Measurements from ENCODE around the gene RPTOR. TPM values are rescaled to one million over a fixed set of nuclear protein-coding genes. Genes with fewer than 3 reads are reported as not detected.

Gene RPTOR
- polyA plus RNA-seq, 1 donor (not counting 4 experiments of a cell fraction or from before 2014, with no cell fraction given), result 4.0 TPM

DNA sequence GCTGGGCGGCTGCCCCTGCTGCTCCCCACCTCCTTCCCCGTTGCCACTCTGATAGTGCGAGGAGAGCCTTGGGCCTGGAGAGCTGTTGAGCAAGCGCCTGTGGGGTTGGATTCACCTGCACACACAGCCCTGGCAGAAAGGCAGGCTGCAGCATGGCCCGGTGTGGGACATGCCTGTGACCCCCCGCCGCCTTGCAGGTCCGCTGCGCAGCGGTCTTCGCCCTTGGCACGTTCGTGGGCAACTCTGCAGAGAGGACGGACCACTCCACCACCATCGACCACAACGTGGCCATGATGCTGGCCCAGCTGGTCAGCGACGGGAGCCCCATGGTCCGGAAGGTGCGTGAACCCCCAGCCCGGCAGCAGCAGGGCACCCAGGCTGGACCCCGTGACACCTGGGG, 340.2 kb downstream of the RPTOR start:
- TF ChIP-seq EZH2 (IDR thresholded peaks at IDR 0.05; ENCODE audit: low read length), result no peak
- TF ChIP-seq, protein P1, sequence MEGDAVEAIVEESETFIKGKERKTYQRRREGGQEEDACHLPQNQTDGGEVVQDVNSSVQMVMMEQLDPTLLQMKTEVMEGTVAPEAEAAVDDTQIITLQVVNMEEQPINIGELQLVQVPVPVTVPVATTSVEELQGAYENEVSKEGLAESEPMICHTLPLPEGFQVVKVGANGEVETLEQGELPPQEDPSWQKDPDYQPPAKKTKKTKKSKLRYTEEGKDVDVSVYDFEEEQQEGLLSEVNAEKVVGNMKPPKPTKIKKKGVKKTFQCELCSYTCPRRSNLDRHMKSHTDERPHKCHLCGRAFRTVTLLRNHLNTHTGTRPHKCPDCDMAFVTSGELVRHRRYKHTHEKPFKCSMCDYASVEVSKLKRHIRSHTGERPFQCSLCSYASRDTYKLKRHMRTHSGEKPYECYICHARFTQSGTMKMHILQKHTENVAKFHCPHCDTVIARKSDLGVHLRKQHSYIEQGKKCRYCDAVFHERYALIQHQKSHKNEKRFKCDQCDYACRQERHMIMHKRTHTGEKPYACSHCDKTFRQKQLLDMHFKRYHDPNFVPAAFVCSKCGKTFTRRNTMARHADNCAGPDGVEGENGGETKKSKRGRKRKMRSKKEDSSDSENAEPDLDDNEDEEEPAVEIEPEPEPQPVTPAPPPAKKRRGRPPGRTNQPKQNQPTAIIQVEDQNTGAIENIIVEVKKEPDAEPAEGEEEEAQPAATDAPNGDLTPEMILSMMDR (optimal IDR thresholded peaks at IDR 0.05 in 1 of 3, IDR thresholded peaks at IDR 0.05 in 1 of 3, conservative IDR thresholded peaks at IDR 0.05 in 1 of 3; ENCODE audit: extremely low read depth in 1 of 3, insufficient read depth in 2 of 3, low read length in 3 of 3), result no peak
- Histone ChIP-seq H3K4me3 (ENCODE audit: control insufficient read depth in 2 of 3, extremely low read depth in 1 of 3, insufficient read depth in 2 of 3, low read depth in 1 of 3, low read length in 3 of 3) (no peak overlapping the region), H3K36me3 (ENCODE audit: control insufficient read depth in 2 of 2, extremely low read depth in 1 of 2, insufficient read depth in 2 of 2, low read length in 2 of 2) (peaks cover 7 to 19% of the 10 kb centered on the region in 2 experiments), H3K9me1 (ENCODE audit: control insufficient read depth, extremely low read depth, insufficient read depth, low read length) (no peaks in the 10 kb centered on the region), H3K27ac (ENCODE audit: control insufficient read depth, insufficient read depth, low read length) (no peak overlapping the region), H3K4me1 (ENCODE audit: control insufficient read depth, extremely low read depth, insufficient read depth, low read length) (no peaks in the 10 kb centered on the region), H3K27me3 (ENCODE audit: control insufficient read depth, extremely low read depth, insufficient read depth, low read length) (no peaks in the 10 kb centered on the region), H2AFZ (ENCODE audit: control insufficient read depth, low read length) (no peak overlapping the region), H3K79me2 (ENCODE audit: control insufficient read depth, insufficient read depth, low read length) (no peaks in the 10 kb centered on the region), H4K20me1 (ENCODE audit: control insufficient read depth, extremely low read depth, insufficient read depth, low read length) (no peaks in the 10 kb centered on the region), H3K9me3 (ENCODE audit: control insufficient read depth, low read depth, low read length) (no peaks in the 10 kb centered on the region), H3K4me2 (ENCODE audit: control insufficient read depth, extremely low read depth, insufficient read depth, low read depth, low read length) (no peak overlapping the region), H3K9ac (ENCODE audit: control insufficient read depth, extremely low read depth, insufficient read depth, low read length) (no peak overlapping the region)
- FAIRE-seq (no peak), DNase-seq (ENCODE audit: low read depth, low spot score) (no peak)
- dilution Hi-C loops (cut with MboI; ENCODE audit: extremely low pct_ligation_motif_present, low sequenced_read_pairs), result no loop called here

DNA sequence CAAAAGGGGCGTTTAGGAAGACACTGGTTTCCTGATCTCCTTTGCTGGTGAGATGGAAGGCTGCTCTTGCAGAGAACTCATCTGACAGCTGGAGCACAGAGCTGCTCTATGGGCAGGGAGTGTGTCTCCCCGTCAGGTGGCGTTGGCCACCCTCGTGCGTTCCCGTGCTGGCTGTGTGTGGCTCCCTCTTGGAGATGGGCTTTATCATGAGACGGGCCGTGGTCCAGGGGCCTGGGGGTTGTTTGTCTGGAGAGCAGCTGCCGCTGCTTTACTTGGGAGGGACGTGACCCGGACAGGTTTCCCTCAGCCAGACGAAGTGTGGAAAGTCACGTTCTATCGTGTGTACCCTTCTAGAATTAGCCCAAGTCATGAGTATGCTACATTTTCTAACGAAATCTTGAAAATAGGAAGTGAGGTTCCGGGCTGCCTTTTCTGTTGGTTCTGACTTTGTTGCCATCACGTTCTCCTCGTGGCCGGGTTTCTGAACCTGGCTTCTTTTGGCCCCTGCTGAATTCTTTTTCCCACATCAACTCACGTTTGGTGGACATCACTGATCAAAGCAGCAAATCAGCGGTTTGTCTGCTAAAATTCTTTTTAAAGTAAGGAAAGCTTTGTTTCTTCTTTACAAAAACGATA, 341.4 kb downstream of the RPTOR start:
- H3K27me3 ChIP-seq (ENCODE audit: control insufficient read depth, extremely low read depth, insufficient read depth, low read length), result no peaks in the 10 kb centered on the region

More for the DNA sequence above, 341.4 kb downstream of the RPTOR start:
- no peak overlapping the region for H3K4me2 ChIP-seq (ENCODE audit: control insufficient read depth, extremely low read depth, insufficient read depth, low read depth, low read length)
- dilution Hi-C loops (cut with MboI; ENCODE audit: extremely low pct_ligation_motif_present, low sequenced_read_pairs), result no loop called here
- no peak overlapping the region for H3K4me3 ChIP-seq (ENCODE audit: control insufficient read depth in 2 of 3, extremely low read depth in 1 of 3, insufficient read depth in 2 of 3, low read depth in 1 of 3, low read length in 3 of 3)
- H3K9ac ChIP-seq (ENCODE audit: control insufficient read depth, extremely low read depth, insufficient read depth, low read length), result no peak overlapping the region
- no peak for DNase-seq (ENCODE audit: low read depth, low spot score)
- H3K79me2 ChIP-seq (ENCODE audit: control insufficient read depth, insufficient read depth, low read length), result no peaks in the 10 kb centered on the region
- TF ChIP-seq EZH2 (IDR thresholded peaks at IDR 0.05; ENCODE audit: low read length), result no peak
- TF ChIP-seq, protein P1 (optimal IDR thresholded peaks at IDR 0.05 in 1 of 3, IDR thresholded peaks at IDR 0.05 in 1 of 3, conservative IDR thresholded peaks at IDR 0.05 in 1 of 3; ENCODE audit: extremely low read depth in 1 of 3, insufficient read depth in 2 of 3, low read length in 3 of 3), result no peak
- H3K9me3 ChIP-seq (ENCODE audit: control insufficient read depth, low read depth, low read length), result no peaks in the 10 kb centered on the region
- H3K4me1 ChIP-seq (ENCODE audit: control insufficient read depth, extremely low read depth, insufficient read depth, low read length), result peaks cover 10% of the 10 kb centered on the region
- H3K9me1 ChIP-seq (ENCODE audit: control insufficient read depth, extremely low read depth, insufficient read depth, low read length), result no peaks in the 10 kb centered on the region
- no peaks in the 10 kb centered on the region for H4K20me1 ChIP-seq (ENCODE audit: control insufficient read depth, extremely low read depth, insufficient read depth, low read length)
- no peak overlapping the region for H3K27ac ChIP-seq (ENCODE audit: control insufficient read depth, insufficient read depth, low read length)
- no peak for FAIRE-seq
- H2AFZ ChIP-seq (ENCODE audit: control insufficient read depth, low read length), result no peak overlapping the region
- H3K36me3 ChIP-seq (ENCODE audit: control insufficient read depth in 2 of 2, extremely low read depth in 1 of 2, insufficient read depth in 2 of 2, low read length in 2 of 2), result peaks cover 3 to 16% of the 10 kb centered on the region in 2 experiments

All from keratinocyte (primary cell).